ACC112 (cell line): ENCODE data around the gene CYP27C1.

ENCODE experiments used
- H2AFZ ChIP-seq: fragments of 200-600 bp; sonication (generic); one replicate; pipeline ENCODE4 v1.6.0; 2017; ENCODE audit warnings: antibody characterized with exemption, low read length; ENCODE audit not compliant: unreplicated experiment
- H3K27ac ChIP-seq: fragments of 200-600 bp; sonication (generic); 2 replicates; pipeline ENCODE4 v1.5.1; 2014; ENCODE audit warnings: low read depth, mild to moderate bottlenecking, antibody characterized with exemption, low read length, moderate library complexity
- H3K27me3 ChIP-seq: fragments of 200-600 bp; sonication (generic); 2 replicates; pipeline ENCODE4 v1.6.1; 2014; ENCODE audit warnings: mild to moderate bottlenecking, antibody characterized with exemption, low read length, moderate library complexity, mixed read lengths; ENCODE audit not compliant: insufficient read depth
- H3K36me3 ChIP-seq: fragments of 200-600 bp; sonication (generic); 2 replicates; pipeline ENCODE4 v1.6.1; 2016; ENCODE audit warnings: mild to moderate bottlenecking, antibody characterized with exemption, low read length, moderate library complexity, mixed read lengths; ENCODE audit not compliant: insufficient read depth
- H3K4me1 ChIP-seq: fragments of 200-600 bp; sonication (generic); one replicate; pipeline ENCODE4 v1.6.1; 2016; ENCODE audit warnings: low read length, mixed read lengths; ENCODE audit not compliant: insufficient read depth, unreplicated experiment, control insufficient read depth
- H3K4me3 ChIP-seq: fragments of 200-600 bp; sonication (generic); 2 replicates; pipeline ENCODE4 v1.5.1; 2014; ENCODE audit warnings: mild to moderate bottlenecking, low read depth, low read length
- H3K79me2 ChIP-seq: fragments of 200-600 bp; sonication (generic); one replicate; pipeline ENCODE4 v1.6.0; 2016; ENCODE audit warnings: low read length; ENCODE audit not compliant: control insufficient read depth, unreplicated experiment, insufficient read depth

Gene CYP27C1

GRCh38 chr2:127137225-127137624 is 82.9 kb downstream of the CYP27C1 start:
- Histone ChIP-seq H3K79me2 (no peaks in the 10 kb centered on the region), H2AFZ (no peak overlapping the region), H3K27ac (no peak overlapping the region), H3K27me3 (no peaks in the 10 kb centered on the region), H3K4me3 (no peak overlapping the region), H3K36me3 (no peaks in the 10 kb centered on the region), H3K4me1 (no peaks in the 10 kb centered on the region)

- Histone ChIP-seq H3K36me3 (no peaks in the 10 kb centered on the region), H3K4me3 (no peak overlapping the region), H2AFZ (no peak overlapping the region), H3K79me2 (no peaks in the 10 kb centered on the region), H3K27me3 (no peaks in the 10 kb centered on the region), H3K27ac (no peak overlapping the region), H3K4me1 (no peaks in the 10 kb centered on the region)
These were observed 85.0 kb downstream of the CYP27C1 start for GRCh38 chr2:127134833-127135830.

- H3K36me3 ChIP-seq, result no peaks in the 10 kb centered on the region
- no peak overlapping the region for H2AFZ ChIP-seq
- H3K79me2 ChIP-seq, result no peaks in the 10 kb centered on the region
- no peaks in the 10 kb centered on the region for H3K4me1 ChIP-seq
- no peak overlapping the region for H3K27ac ChIP-seq
- no peak overlapping the region for H3K4me3 ChIP-seq
- no peaks in the 10 kb centered on the region for H3K27me3 ChIP-seq
These were observed 85.9 kb downstream of the CYP27C1 start for GRCh38 chr2:127134235-127134634.
